Tibial nerve (tissue), 4 donors: ENCODE data around the gene RGS8. TPM values are rescaled to one million over a fixed set of nuclear protein-coding genes. Genes with fewer than 3 reads are reported as not detected.

ENCODE experiments used
- DNase-seq, 2 donors: peaks; one replicate each; pipeline ENCODE4 v3.0.0-alpha.2; 2019; ENCODE audit warnings: low spot score in 2 of 2
- H3K27ac ChIP-seq, 4 donors: fragments of 200-600 bp; sonication (generic) in 3 of 4; one replicate each; pipeline ENCODE4 v1.5.1; 2017 to 2019; ENCODE audit warnings: mild to moderate bottlenecking in 1 of 4
- H3K27me3 ChIP-seq, 2 donors: fragments of 200-600 bp; sonication (generic) in 1 of 2; one replicate each; pipeline versions ENCODE4 v1.5.1 to v1.6.0; 2017 to 2019
- H3K36me3 ChIP-seq, 3 donors: fragments of 200-600 bp; sonication (generic); one replicate each; pipeline ENCODE4 v1.5.1; 2018 to 2019
- H3K4me1 ChIP-seq, 4 donors: fragments of 200-600 bp; sonication (generic) in 3 of 4; one replicate each; pipeline ENCODE4 v1.5.1; 2017 to 2019
- H3K4me3 ChIP-seq, 4 donors: fragments of 200-600 bp; sonication (generic) in 3 of 4; one replicate each; pipeline ENCODE4 v1.5.1; 2017 to 2019; ENCODE audit warnings: mild to moderate bottlenecking in 1 of 4, moderate library complexity in 1 of 4
- H3K9me3 ChIP-seq, 4 donors: fragments of 200-600 bp; sonication (generic) in 3 of 4; one replicate each; pipeline ENCODE4 v1.5.1; 2017 to 2019
- CTCF ChIP-seq, 5 experiments: fragments of 200-600 bp in 3 of 5; fragments of 450-650 bp in 2 of 5; sonication (generic) in 3 of 5; IDR thresholded peaks; one replicate each; pipeline ENCODE4 v1.5.1; 2016 to 2019; ENCODE audit warnings: antibody characterized with exemption in 5 of 5, mild to moderate bottlenecking in 3 of 5, moderate library complexity in 2 of 5
- EP300 ChIP-seq, 2 donors: sonication (generic); formaldehyde crosslinking; IDR thresholded peaks; one replicate each; pipeline ENCODE4 v1.6.1; 2017; ENCODE audit warnings: antibody characterized with exemption in 2 of 2, mild to moderate bottlenecking in 1 of 2
- POLR2A ChIP-seq, 2 donors: fragments of 450-650 bp; IDR thresholded peaks; one replicate each; pipeline ENCODE4 v1.6.1; 2017; ENCODE audit warnings: antibody characterized with exemption in 2 of 2, mild to moderate bottlenecking in 2 of 2, moderate library complexity in 2 of 2
- WGBS, 2 donors: methylation state at CpG; one replicate each; pipeline ENCODE4 v1.1.5; 2018; 5-methylcytosine and 5-hydroxymethylcytosine counted together
- total RNA-seq, 4 donors: library from RNA; depleted of rRNA; stranded (reverse); fragments of >200 nt; gene quantifications; one replicate each; pipeline ENCODE4 v1.1.0, GENCODE V29; 2016

Gene RGS8
- total RNA-seq, 4 donors from 2014 or later = not detected

GRCh38 chr1:182671750-182672486, 12.5 kb downstream of the RGS8 start:
- no peaks in the 10 kb centered on the region for H3K36me3 ChIP-seq
- no peak overlapping the region for H3K27ac ChIP-seq
- DNase-seq = no peak
- WGBS, 2 donors = 55 to 57% methylated on average over 7 to 12 of the region's 12 CpGs
- H3K4me1 ChIP-seq = peaks cover 0 to 37% (median 2%) of the 10 kb centered on the region in 4 donors
- H3K4me3 ChIP-seq = no peak overlapping the region
- H3K27me3 ChIP-seq = no peaks in the 10 kb centered on the region
- no peak for TF ChIP-seq POLR2A (IDR thresholded peaks at IDR 0.05)
- TF ChIP-seq EP300 (IDR thresholded peaks at IDR 0.05) = no peak
- no peak for TF ChIP-seq CTCF (IDR thresholded peaks at IDR 0.05)
- H3K9me3 ChIP-seq = no peaks in the 10 kb centered on the region

GRCh38 chr1:182670032-182670749, 14.2 kb downstream of the RGS8 start:
- no peak for TF ChIP-seq EP300 (IDR thresholded peaks at IDR 0.05)
- no peak for TF ChIP-seq POLR2A (IDR thresholded peaks at IDR 0.05)
- TF ChIP-seq CTCF (IDR thresholded peaks at IDR 0.05) = no peak
- no peak for DNase-seq
- H3K27me3 ChIP-seq = no peaks in the 10 kb centered on the region
- no peak overlapping the region for H3K27ac ChIP-seq
- 86 to 88% methylated on average over 11 of the region's 11 CpGs for whole genome bisulfite sequencing, 2 donors
- no peak overlapping the region for H3K4me3 ChIP-seq
- peaks cover 0 to 19% (median 2%) of the 10 kb centered on the region in 4 donors for H3K4me1 ChIP-seq
- H3K36me3 ChIP-seq = no peaks in the 10 kb centered on the region
- H3K9me3 ChIP-seq = no peaks in the 10 kb centered on the region

GRCh38 chr1:182669266-182669665, 15.1 kb downstream of the RGS8 start:
- H3K4me1 ChIP-seq = peaks cover 0 to 10% (median 2%) of the 10 kb centered on the region in 4 donors
- H3K4me3 ChIP-seq = no peak overlapping the region
- no peak overlapping the region for H3K27ac ChIP-seq
- H3K27me3 ChIP-seq = no peaks in the 10 kb centered on the region
- no peaks in the 10 kb centered on the region for H3K36me3 ChIP-seq
- no peaks in the 10 kb centered on the region for H3K9me3 ChIP-seq
- DNase-seq = no peak
- WGBS, 2 donors = 88 to 93% methylated on average over 4 of the region's 4 CpGs
- no peak for TF ChIP-seq CTCF (IDR thresholded peaks at IDR 0.05)
- TF ChIP-seq POLR2A (IDR thresholded peaks at IDR 0.05) = no peak
- TF ChIP-seq EP300 (IDR thresholded peaks at IDR 0.05) = no peak

- DNase-seq = no peak
- Histone ChIP-seq H3K9me3 (no peaks in the 10 kb centered on the region), H3K27me3 (no peaks in the 10 kb centered on the region), H3K4me3 (no peak overlapping the region), H3K27ac (no peak overlapping the region), H3K36me3 (no peaks in the 10 kb centered on the region), H3K4me1 (peaks cover 0 to 4% (median 0%) of the 10 kb centered on the region in 4 donors)
- WGBS, 2 donors = 86 to 89% methylated on average over 11 of the region's 11 CpGs
- TF ChIP-seq CTCF (IDR thresholded peaks at IDR 0.05) (no peak), EP300 (IDR thresholded peaks at IDR 0.05) (no peak), POLR2A (IDR thresholded peaks at IDR 0.05) (no peak)
These were observed 15.8 kb downstream of the RGS8 start for GRCh38 chr1:182668521-182669054.
